GM13977 (cell line): Measurements from ENCODE around the gene ZC3H12C.
"Not testable (repeated sequence)": the region's sequence is repeated elsewhere in the genome, so short reads cannot be mapped to it uniquely, and the experiment has no call there.

ENCODE experiments used
- DNase-seq: peaks from one replicate; pipeline ENCODE4 v3.0.0; 2012; ENCODE audit warnings: low spot score
- in situ Hi-C: fragments of 300-500 bp; cut with MboI; formaldehyde crosslinking; loops from one replicate; pipeline ENCODE4 v1.12.0; 2022; ENCODE audit warnings: low sequenced_read_pairs, low pct_unique_long_range_greater_than_20kb, mixed read lengths, inconsistent platforms; ENCODE audit not compliant: unreplicated experiment
- TF ChIP-seq, protein P1 (sequence below): IDR thresholded peaks from 2 replicates; pipeline ENCODE4 v1.5.1; 2012; ENCODE audit warnings: mild to moderate bottlenecking, control low read depth; ENCODE audit not compliant: insufficient read depth; ENCODE audit errors: extremely low read depth, missing control alignments

ZC3H12C gene

DNA sequence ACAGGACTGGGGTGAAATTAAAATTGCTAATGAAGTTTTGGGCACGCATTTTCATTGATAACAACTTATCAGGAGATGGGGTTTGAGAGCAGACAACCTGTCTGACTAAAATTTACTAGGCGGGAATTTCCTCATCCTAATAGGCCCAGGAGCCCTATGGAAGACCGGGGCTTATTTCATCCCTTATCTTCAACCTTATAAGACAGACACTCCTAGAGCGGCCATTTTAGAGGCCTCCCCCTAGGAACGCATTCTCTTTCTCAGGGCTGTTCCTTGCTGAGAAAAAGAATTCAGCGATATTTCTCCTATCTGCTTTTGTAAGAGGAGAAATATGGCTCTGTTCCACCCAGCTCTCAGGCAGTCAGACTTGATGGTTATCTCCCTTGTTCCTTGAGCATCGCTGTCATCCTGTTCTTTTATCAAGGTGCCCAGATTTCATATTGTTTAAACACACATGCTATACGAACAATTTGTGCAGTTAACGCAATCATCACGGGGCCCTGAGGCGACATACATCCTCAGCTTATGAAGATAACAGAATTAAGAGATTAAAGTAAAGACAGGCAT is 39.3 kb upstream of the ZC3H12C start:
- no peak for DNase-seq
- TF ChIP-seq, protein P1, sequence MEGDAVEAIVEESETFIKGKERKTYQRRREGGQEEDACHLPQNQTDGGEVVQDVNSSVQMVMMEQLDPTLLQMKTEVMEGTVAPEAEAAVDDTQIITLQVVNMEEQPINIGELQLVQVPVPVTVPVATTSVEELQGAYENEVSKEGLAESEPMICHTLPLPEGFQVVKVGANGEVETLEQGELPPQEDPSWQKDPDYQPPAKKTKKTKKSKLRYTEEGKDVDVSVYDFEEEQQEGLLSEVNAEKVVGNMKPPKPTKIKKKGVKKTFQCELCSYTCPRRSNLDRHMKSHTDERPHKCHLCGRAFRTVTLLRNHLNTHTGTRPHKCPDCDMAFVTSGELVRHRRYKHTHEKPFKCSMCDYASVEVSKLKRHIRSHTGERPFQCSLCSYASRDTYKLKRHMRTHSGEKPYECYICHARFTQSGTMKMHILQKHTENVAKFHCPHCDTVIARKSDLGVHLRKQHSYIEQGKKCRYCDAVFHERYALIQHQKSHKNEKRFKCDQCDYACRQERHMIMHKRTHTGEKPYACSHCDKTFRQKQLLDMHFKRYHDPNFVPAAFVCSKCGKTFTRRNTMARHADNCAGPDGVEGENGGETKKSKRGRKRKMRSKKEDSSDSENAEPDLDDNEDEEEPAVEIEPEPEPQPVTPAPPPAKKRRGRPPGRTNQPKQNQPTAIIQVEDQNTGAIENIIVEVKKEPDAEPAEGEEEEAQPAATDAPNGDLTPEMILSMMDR, result no peak
- in situ Hi-C loops, result no loop called here

DNA sequence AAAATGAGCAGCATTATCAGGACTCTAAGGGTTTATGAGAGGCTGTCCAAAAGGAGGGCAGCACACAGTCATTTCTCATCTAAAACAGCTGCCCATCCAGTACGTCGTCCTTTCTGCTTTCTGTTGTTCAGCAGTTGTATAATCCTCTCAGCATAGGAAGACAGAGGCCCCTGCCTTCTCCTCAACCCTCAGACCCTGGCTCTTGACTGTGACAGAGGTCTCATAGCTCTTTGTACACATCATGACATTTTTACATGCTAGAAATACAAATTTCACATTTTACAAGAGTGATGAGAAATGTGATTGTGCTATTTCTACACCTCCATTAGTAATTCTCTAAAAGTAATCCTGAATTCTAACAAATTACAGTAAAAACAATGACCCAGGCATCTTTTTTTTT is 36.2 kb upstream of the ZC3H12C start:
- no peak for DNase-seq
- TF ChIP-seq, protein P1, result no peak
- in situ Hi-C loops, result no loop called here

DNA sequence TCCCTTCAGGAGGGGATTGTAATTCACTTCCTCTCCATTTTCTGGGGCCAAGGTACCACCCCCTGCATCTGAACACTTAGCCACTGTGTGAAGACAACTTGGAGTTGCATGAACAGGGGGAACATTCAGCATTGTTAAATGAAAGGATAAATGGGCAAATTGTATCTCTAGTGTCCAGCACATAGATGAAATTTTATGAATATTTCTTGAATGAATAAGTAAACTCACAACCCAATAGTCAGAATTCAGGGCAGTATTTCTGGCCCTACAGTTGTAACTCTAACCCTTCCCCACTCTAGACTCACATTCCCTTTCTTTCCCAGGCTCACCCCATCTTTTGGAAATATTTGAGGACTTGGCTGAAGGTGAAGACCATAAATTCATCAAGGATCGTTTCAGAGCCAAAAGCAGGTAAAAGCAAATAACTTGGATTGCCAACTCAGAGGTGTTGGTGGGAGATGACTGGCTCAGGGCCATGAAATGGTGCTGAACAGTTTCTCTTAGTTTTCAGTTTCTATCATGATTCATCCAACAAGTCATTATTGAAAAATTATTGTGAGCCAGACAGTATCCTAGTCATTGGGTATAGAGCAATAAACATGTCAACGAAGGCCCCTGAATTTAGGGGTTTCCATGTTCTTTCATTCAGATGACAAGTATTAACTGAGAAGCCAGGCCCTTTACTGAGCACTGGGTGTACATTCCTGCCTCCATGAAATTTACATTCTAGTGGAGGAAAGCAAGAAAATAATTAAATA is 33.3 kb upstream of the ZC3H12C start:
- in situ Hi-C loops, result no loop called here
- TF ChIP-seq, protein P1, result no peak
- no peak for DNase-seq

DNA sequence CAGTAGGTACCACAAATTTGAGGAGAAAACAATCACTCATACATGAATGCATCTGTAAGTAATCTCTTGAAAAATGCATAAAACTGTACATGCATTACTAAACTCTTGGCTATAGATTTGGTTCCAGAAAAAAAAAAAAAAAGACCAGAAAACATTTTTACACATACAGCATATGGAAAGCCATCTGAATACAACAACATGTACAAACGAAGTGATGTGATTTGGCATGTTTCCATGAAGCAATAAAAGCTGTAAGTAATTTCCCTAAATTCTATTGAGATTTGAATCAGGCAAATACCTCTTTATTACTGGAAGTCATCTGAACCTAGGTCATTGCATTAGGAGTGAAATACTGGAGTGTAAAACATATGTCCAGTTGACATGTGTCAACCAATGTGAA is 31.9 kb upstream of the ZC3H12C start:
- DNase-seq, result no peak
- TF ChIP-seq, protein P1, result no peak
- in situ Hi-C loops, result no loop called here

DNA sequence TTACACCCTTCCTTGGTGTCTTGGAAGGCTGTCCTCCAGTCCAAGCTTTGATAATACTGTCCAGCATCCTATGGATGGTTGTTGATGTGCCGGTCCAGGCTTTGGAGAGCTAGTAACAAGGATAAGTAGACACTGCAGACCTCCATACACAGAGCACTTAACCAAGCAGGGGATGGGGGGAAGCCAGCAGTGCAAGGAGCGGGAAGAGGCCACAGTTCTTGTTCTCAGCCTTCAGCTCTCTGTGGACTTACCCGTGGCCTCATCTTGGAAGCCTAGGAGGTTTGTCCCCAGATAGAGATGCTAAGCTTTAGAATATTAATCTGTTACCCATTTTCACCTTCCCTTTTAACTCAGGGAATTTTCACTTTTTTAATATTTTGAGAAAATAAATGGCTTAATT is 30.9 kb upstream of the ZC3H12C start:
- TF ChIP-seq, protein P1, result no peak
- DNase-seq, result no peak
- in situ Hi-C loops, result no loop called here

DNA sequence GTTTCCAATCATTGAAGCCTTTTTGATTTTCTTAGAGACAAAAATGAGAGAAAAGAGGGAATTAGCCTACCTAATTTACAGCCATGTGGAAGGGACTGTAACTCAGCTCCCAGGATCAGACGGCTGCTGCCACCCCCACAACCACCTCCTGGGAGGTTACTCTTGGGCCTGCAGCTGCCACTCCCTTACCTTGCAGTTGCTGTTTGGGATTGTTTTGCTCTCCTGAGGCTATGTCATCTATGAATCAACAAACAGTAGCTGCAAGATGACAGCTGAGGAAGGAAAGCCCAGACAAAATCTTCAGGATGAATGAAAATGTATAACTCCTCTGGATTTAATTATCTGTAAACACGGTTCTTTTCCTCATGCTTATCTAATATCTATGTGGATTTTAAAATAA is 28.0 kb upstream of the ZC3H12C start:
- in situ Hi-C loops, result no loop called here
- TF ChIP-seq, protein P1, result no peak
- no peak for DNase-seq

DNA sequence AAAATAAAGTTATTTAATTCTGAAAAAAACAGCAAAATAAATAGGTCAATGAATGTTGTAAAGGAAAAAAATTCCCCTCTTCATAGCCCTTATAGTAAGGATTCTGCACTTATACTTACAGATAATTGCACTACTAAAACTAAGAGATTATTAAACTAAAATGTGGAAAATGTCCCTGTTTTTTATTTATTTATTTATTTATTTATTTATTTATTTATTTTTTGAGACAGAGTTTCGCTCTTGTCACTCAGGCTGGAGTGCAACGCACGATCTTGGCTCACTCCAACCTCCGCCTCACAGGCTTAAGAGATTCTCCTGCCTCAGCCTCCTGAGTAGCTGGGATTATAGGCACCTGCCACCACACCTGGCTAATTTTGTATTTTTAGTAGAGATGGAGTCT is 25.2 kb upstream of the ZC3H12C start:
- in situ Hi-C loops, result not testable (repeated sequence)

More for the DNA sequence above, 25.2 kb upstream of the ZC3H12C start:
- not testable (repeated sequence) for DNase-seq
